DOHH2 (cell line): ENCODE measurements around the gene YBX2.
A peak's percentile ranks its signal among the peaks of the same experiment; 100 is the strongest.
"Not testable (repeated sequence)": the region's sequence is repeated elsewhere in the genome, so short reads cannot be mapped to it uniquely, and the experiment has no call there.

ENCODE experiments used
- H3F3A ChIP-seq: fragments of 200-600 bp; sonication (generic), shearing (Covaris generic); 2 replicates; pipeline ENCODE4 v1.6.0; 2016; ENCODE audit warnings: antibody characterized with exemption, mild to moderate bottlenecking; ENCODE audit not compliant: control insufficient read depth, insufficient read depth
- H3K27ac ChIP-seq: fragments of 200-600 bp; sonication (generic); 2 replicates; pipeline ENCODE4 v1.5.1; 2014; ENCODE audit warnings: low read depth, mild to moderate bottlenecking, low read length, moderate library complexity
- H3K27me3 ChIP-seq: fragments of 200-600 bp; sonication (generic); 2 replicates; pipeline ENCODE4 v1.6.1; 2014; ENCODE audit warnings: mild to moderate bottlenecking, low read length, mixed read lengths; ENCODE audit not compliant: control insufficient read depth
- H3K36me3 ChIP-seq: fragments of 200-600 bp; sonication (generic); 2 replicates; pipeline ENCODE4 v1.6.1; 2014; ENCODE audit warnings: mild to moderate bottlenecking, low read length, moderate library complexity, mixed read lengths; ENCODE audit not compliant: control insufficient read depth
- H3K4me1 ChIP-seq: fragments of 200-600 bp; sonication (generic); 2 replicates; pipeline ENCODE4 v1.6.1; 2014; ENCODE audit warnings: mild to moderate bottlenecking, low read length, mixed read lengths; ENCODE audit not compliant: control insufficient read depth
- H3K4me2 ChIP-seq: fragments of 200-600 bp; sonication (generic); 2 replicates; pipeline ENCODE4 v1.6.0; 2014; ENCODE audit warnings: mild to moderate bottlenecking, low read length, moderate library complexity
- H3K4me3 ChIP-seq: fragments of 200-600 bp; sonication (generic); 2 replicates; pipeline ENCODE4 v1.5.1; 2014; ENCODE audit warnings: mild to moderate bottlenecking, low read length, mixed read lengths
- H3K79me2 ChIP-seq: fragments of 200-600 bp; sonication (generic); 2 replicates; pipeline ENCODE4 v1.6.1; 2014; ENCODE audit warnings: mild to moderate bottlenecking, low read length, mixed read lengths; ENCODE audit not compliant: control insufficient read depth
- H3K9me2 ChIP-seq: fragments of 200-600 bp; sonication (generic); replicated peaks from 2 replicates; pipeline ENCODE4 v1.6.1; 2014; ENCODE audit warnings: mild to moderate bottlenecking, low read length, mixed read lengths; ENCODE audit not compliant: control insufficient read depth
- H3K9me3 ChIP-seq: fragments of 200-600 bp; sonication (generic); 2 replicates; pipeline ENCODE4 v1.6.1; 2014; ENCODE audit warnings: antibody characterized with exemption, low read length, mixed read lengths; ENCODE audit not compliant: control insufficient read depth, insufficient read depth
- H4K20me1 ChIP-seq: fragments of 200-600 bp; sonication (generic); 2 replicates; pipeline ENCODE4 v1.6.0; 2014; ENCODE audit warnings: low read depth, mild to moderate bottlenecking, antibody characterized with exemption, low read length, moderate library complexity; ENCODE audit not compliant: control insufficient read depth, insufficient read depth
- CTCF ChIP-seq: fragments of 200-600 bp; sonication (generic); IDR thresholded peaks from one replicate; pipeline ENCODE4 v1.5.1; 2014; ENCODE audit warnings: antibody characterized with exemption, mild to moderate bottlenecking, low read depth, low read length; ENCODE audit not compliant: poor library complexity, severe bottlenecking
- EZH2phosphoT487 ChIP-seq: fragments of 200-600 bp; sonication (generic); IDR thresholded peaks from 2 replicates; pipeline ENCODE4 v1.6.1; 2017; ENCODE audit warnings: borderline replicate concordance, mild to moderate bottlenecking, antibody characterized with exemption, low read length, moderate library complexity, mixed read lengths

Gene YBX2

GRCh38 chr17:7249214-7249613 is 45.2 kb downstream of the YBX2 start:
- peaks cover 60% of the 10 kb centered on the region for H3K36me3 ChIP-seq
- H3K27me3 ChIP-seq = no peaks in the 10 kb centered on the region
- H3K4me2 ChIP-seq = peak overlapping the region; percentile 97
- no peaks in the 10 kb centered on the region for H3K9me3 ChIP-seq
- no peaks in the 10 kb centered on the region for H3K9me2 ChIP-seq
- TF ChIP-seq CTCF (no peak), EZH2phosphoT487 (no peak)
- H4K20me1 ChIP-seq = peaks cover 13% of the 10 kb centered on the region; the same call in 1 of the 2 replicates
- H3K4me3 ChIP-seq = peak overlapping the region; percentile 88
- H3K27ac ChIP-seq = no peak overlapping the region
- peaks cover 18% of the 10 kb centered on the region for H3F3A ChIP-seq
- peaks cover 75% of the 10 kb centered on the region for H3K79me2 ChIP-seq
- peaks cover 25% of the 10 kb centered on the region for H3K4me1 ChIP-seq

GRCh38 chr17:7248796-7249195 is 45.6 kb downstream of the YBX2 start:
- Histone ChIP-seq H3K4me1 (peaks cover 25% of the 10 kb centered on the region), H3F3A (peaks cover 21% of the 10 kb centered on the region), H3K27me3 (no peaks in the 10 kb centered on the region), H3K4me2 (peak overlapping the region; percentile 97), H3K79me2 (peaks cover 71% of the 10 kb centered on the region), H3K27ac (no peak overlapping the region), H3K9me2 (no peaks in the 10 kb centered on the region), H3K36me3 (peaks cover 61% of the 10 kb centered on the region), H3K9me3 (no peaks in the 10 kb centered on the region), H4K20me1 (peaks cover 13% of the 10 kb centered on the region; the same call in 1 of the 2 replicates), H3K4me3 (0 out of 2 replicates have a peak overlapping the region, but pooled peaks have one; percentile 88)
- TF ChIP-seq CTCF (no peak), EZH2phosphoT487 (no peak)

- peaks cover 13% of the 10 kb centered on the region; the same call in 1 of the 2 replicates for H4K20me1 ChIP-seq
- H3K27me3 ChIP-seq = no peaks in the 10 kb centered on the region
- no peaks in the 10 kb centered on the region for H3K9me3 ChIP-seq
- no peak for TF ChIP-seq EZH2phosphoT487
- no peak for TF ChIP-seq CTCF
- no peak overlapping the region for H3K4me3 ChIP-seq
- H3K4me2 ChIP-seq = no peak overlapping the region
- H3K79me2 ChIP-seq = peaks cover 65% of the 10 kb centered on the region
- peaks cover 62% of the 10 kb centered on the region for H3K36me3 ChIP-seq
- no peaks in the 10 kb centered on the region for H3K9me2 ChIP-seq
- H3K27ac ChIP-seq = no peak overlapping the region
- peaks cover 27% of the 10 kb centered on the region for H3K4me1 ChIP-seq
- peaks cover 26% of the 10 kb centered on the region for H3F3A ChIP-seq
Observed at GRCh38 chr17:7246779-7247178, 47.7 kb downstream of the YBX2 start.

GRCh38 chr17:7243838-7244237 is 50.6 kb downstream of the YBX2 start:
- not testable (repeated sequence) for H3K9me3 ChIP-seq, H3K4me2 ChIP-seq, H3K27me3 ChIP-seq, H3K9me2 ChIP-seq, H3K4me3 ChIP-seq, H4K20me1 ChIP-seq, H3K27ac ChIP-seq
- H3K4me1 ChIP-seq = peaks cover 30% of the 10 kb centered on the region
- H3K36me3 ChIP-seq = peaks cover 61% of the 10 kb centered on the region
- peaks cover 59% of the 10 kb centered on the region for H3K79me2 ChIP-seq
- H3F3A ChIP-seq = peaks cover 42% of the 10 kb centered on the region
